CD4-positive, alpha-beta T cell treated with Interleukin-15 for 4 hours (primary cell): Measurements from ENCODE around the gene ZBTB16.
A peak's percentile ranks its signal among the peaks of the same experiment; 100 is the strongest.

Experiments
- DNase-seq: peaks from one replicate; pipeline ENCODE4 v3.0.0-alpha.2; 2020; ENCODE audit warnings: low spot score

The ZBTB16 gene

GRCh38 chr11:114167771-114168448 lies 108.4 kb downstream of the ZBTB16 start:
- DNase-seq, result no peak

- no peak for DNase-seq
Measured at GRCh38 chr11:114168691-114169090, 109.2 kb downstream of the ZBTB16 start.

- no peak for DNase-seq
Measured at GRCh38 chr11:114169321-114169749, 109.8 kb downstream of the ZBTB16 start.

GRCh38 chr11:114169821-114170220 lies 110.3 kb downstream of the ZBTB16 start:
- DNase-seq, result no peak

- DNase-seq, result no peak
Measured at GRCh38 chr11:114170226-114170625, 110.7 kb downstream of the ZBTB16 start.

GRCh38 chr11:114171257-114172054 lies 111.9 kb downstream of the ZBTB16 start:
- no peak for DNase-seq

- no peak for DNase-seq
Measured at GRCh38 chr11:114172055-114172861, 112.7 kb downstream of the ZBTB16 start.

GRCh38 chr11:114172871-114173444 lies 113.4 kb downstream of the ZBTB16 start:
- DNase-seq, result no peak

GRCh38 chr11:114173843-114174242 lies 114.3 kb downstream of the ZBTB16 start:
- no peak for DNase-seq

GRCh38 chr11:114174712-114175495 lies 115.4 kb downstream of the ZBTB16 start:
- DNase-seq, result no peak

GRCh38 chr11:114175706-114176105 lies 116.2 kb downstream of the ZBTB16 start:
- no peak for DNase-seq

GRCh38 chr11:114176321-114176720 lies 116.8 kb downstream of the ZBTB16 start:
- no peak for DNase-seq

- DNase-seq, result no peak
Measured at GRCh38 chr11:114178656-114179055, 119.1 kb downstream of the ZBTB16 start.

GRCh38 chr11:114179234-114179941 lies 119.9 kb downstream of the ZBTB16 start:
- no peak for DNase-seq

- no peak for DNase-seq
Measured at GRCh38 chr11:114180301-114181055, 121.0 kb downstream of the ZBTB16 start.

GRCh38 chr11:114181195-114181594 lies 121.7 kb downstream of the ZBTB16 start:
- no peak for DNase-seq

- DNase-seq, result no peak
Measured at GRCh38 chr11:114181752-114182151, 122.2 kb downstream of the ZBTB16 start.

GRCh38 chr11:114182471-114183043 lies 123.0 kb downstream of the ZBTB16 start:
- DNase-seq, result no peak

GRCh38 chr11:114183044-114183511 lies 123.6 kb downstream of the ZBTB16 start:
- DNase-seq, result peak; percentile 55

- no peak for DNase-seq
Measured at GRCh38 chr11:114185436-114185835, 125.9 kb downstream of the ZBTB16 start.
